Skeletal muscle satellite cell (primary cell): ENCODE measurements around the gene CD248.
"Not testable (repeated sequence)": the region's sequence is repeated elsewhere in the genome, so short reads cannot be mapped to it uniquely, and the experiment has no call there.

Experiments used
- H3K27me3 ChIP-seq: 2 replicates; pipeline ENCODE4 v1.7.0; 2013; ENCODE audit warnings: low read length; ENCODE audit not compliant: control insufficient read depth, insufficient read depth
- H3K36me3 ChIP-seq: 2 replicates; pipeline ENCODE4 v1.7.0; 2013; ENCODE audit warnings: mild to moderate bottlenecking, control low read depth, low read length; ENCODE audit not compliant: insufficient read depth
- H3K4me1 ChIP-seq: 2 replicates; pipeline ENCODE4 v1.7.0; 2013; ENCODE audit warnings: low read length; ENCODE audit not compliant: control insufficient read depth, insufficient read depth
- H3K4me2 ChIP-seq: 2 replicates; pipeline ENCODE4 v1.7.0; 2013; ENCODE audit warnings: mild to moderate bottlenecking, low read length
- H3K4me3 ChIP-seq: 2 replicates; pipeline ENCODE4 v1.7.0; 2013; ENCODE audit warnings: low read length
- H3K9ac ChIP-seq: 2 replicates; pipeline ENCODE4 v1.7.0; 2013; ENCODE audit warnings: mild to moderate bottlenecking, low read depth, low read length, moderate library complexity
- H3K9me3 ChIP-seq: replicated peaks from 2 replicates; pipeline ENCODE4 v1.7.0; 2013; ENCODE audit warnings: mild to moderate bottlenecking, control low read depth, low read length

The CD248 gene

DNA sequence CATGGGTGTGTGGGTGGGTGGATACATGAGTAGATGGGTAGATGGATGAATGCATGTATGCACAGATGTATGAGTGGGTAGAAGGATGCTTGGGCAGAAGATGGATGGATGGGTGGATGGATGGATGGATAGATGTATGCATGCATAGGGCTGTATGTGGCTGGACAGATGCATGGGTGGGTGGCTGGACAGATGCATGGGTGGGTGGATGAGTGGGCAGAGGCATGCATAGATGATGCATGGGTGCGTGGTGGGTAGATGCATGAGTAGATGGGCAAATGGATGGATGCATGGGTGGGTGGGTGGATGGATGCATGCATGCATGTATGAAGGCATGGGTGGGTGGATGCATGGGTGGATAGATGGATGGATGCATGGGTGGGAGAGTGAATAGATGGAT lies 6.8 kb upstream of the CD248 start:
- Histone ChIP-seq H3K4me3 (no peak overlapping the region), H3K9ac (no peak overlapping the region), H3K4me2 (no peak overlapping the region), H3K36me3 (no peaks in the 10 kb centered on the region), H3K4me1 (peaks cover 51% of the 10 kb centered on the region), H3K9me3 (no peaks in the 10 kb centered on the region), H3K27me3 (no peaks in the 10 kb centered on the region)

DNA sequence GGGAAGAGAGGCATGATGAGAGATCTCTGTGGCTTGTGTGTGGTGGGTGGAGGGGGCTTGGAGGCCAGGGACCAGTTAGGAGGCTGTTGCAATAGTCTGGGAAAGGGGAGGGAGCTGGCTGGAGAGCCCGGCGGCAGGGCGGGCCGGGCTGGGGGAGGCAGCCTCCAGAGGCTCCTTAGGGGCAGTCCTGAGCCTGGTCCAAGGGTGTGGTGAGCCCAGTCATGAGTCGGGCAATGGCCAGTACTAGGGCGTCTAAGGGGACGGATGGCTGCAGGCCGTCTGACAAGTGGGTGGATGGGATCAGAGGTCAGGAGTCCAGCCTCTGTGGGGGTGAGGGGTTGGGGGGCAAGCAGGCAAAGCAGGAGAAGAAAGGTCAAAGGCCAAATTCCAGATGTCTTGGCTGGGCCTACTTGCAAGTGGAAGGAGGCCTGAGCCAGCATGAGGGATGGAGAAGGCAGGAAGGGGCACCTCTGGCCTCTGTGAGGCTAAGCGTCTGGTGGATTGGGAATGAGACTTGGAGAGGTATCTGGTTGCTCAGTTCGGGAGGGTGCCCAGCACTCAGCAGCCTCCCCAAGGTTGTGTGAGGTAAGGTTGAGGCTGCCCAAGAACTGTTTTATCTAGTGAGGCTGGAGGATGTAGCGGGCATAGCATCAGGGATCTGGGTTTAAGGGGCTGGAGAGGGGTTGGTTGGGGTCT lies 6.0 kb upstream of the CD248 start:
- no peaks in the 10 kb centered on the region for H3K9me3 ChIP-seq
- no peaks in the 10 kb centered on the region for H3K36me3 ChIP-seq
- no peak overlapping the region for H3K9ac ChIP-seq
- peaks cover 51% of the 10 kb centered on the region for H3K4me1 ChIP-seq
- no peak overlapping the region for H3K4me2 ChIP-seq
- no peaks in the 10 kb centered on the region for H3K27me3 ChIP-seq
- no peak overlapping the region for H3K4me3 ChIP-seq

DNA sequence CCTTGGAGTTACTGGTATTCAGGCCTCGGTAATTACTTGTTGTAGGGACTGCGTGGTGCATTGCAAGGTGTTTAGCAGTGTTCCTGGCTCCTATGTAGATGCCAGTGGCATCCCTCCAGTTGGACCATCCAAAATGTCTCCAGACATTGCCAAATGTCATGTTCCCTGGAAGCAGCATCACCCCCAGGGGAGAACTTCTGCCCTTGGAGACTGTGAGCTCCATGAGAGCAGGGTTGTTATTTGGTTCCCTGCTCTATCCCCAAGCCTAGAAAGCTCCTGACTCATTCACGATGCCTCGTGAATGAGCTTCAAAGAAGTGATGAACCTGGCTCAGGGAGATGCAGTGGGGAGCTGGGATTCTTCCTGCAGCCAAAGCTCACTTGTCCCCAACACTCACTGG lies 4.8 kb upstream of the CD248 start:
- no peak overlapping the region for H3K4me3 ChIP-seq
- H3K36me3 ChIP-seq = no peaks in the 10 kb centered on the region
- no peak overlapping the region for H3K4me2 ChIP-seq

DNA sequence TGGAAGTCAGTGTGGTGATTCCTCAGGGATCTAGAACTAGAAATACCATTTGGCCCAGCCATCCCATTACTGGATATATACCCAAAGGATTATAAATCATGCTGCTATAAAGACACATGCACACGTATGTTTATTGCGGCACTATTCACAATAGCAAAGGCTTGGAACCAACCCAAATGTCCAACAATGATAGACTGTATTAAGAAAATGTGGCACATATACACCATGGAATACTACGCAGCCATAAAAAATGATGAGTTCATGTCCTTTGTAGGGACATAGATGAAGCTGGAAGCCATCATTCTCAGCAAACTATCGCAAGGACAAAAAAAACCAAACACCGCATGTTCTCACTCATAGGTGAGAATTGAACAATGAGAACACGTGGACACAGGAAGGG lies 3.9 kb upstream of the CD248 start:
- H3K4me2 ChIP-seq, H3K9me3 ChIP-seq, H3K9ac ChIP-seq, H3K4me3 ChIP-seq, H3K27me3 ChIP-seq, H3K36me3 ChIP-seq: not testable (repeated sequence)
- H3K4me1 ChIP-seq = peaks cover 46% of the 10 kb centered on the region

More for the DNA sequence above, 4.8 kb upstream of the CD248 start:
- Histone ChIP-seq H3K27me3 (no peaks in the 10 kb centered on the region), H3K9ac (no peak overlapping the region), H3K9me3 (no peaks in the 10 kb centered on the region), H3K4me1 (peaks cover 47% of the 10 kb centered on the region)

DNA sequence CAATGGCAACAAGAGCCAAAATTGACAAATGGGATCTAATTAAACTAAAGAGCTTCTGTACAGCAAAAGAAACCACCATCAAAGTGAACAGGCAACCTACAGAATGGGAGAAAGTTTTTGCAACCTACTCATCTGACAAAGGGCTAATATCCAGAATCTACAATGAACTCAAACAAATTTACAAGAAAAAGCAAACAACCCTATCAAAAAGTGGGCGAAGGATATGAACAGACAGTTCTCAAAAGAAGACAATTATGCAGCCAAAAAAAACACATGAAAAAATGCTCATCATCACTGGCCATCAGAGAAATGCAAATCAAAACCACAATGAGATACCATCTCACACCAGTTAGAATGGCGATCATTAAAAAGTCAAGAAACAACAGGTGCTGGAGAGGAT lies 3.4 kb upstream of the CD248 start:
- not testable (repeated sequence) for H3K4me2 ChIP-seq, H3K9ac ChIP-seq, H3K27me3 ChIP-seq, H3K4me3 ChIP-seq, H3K9me3 ChIP-seq, H3K36me3 ChIP-seq
- H3K4me1 ChIP-seq = peaks cover 42% of the 10 kb centered on the region

DNA sequence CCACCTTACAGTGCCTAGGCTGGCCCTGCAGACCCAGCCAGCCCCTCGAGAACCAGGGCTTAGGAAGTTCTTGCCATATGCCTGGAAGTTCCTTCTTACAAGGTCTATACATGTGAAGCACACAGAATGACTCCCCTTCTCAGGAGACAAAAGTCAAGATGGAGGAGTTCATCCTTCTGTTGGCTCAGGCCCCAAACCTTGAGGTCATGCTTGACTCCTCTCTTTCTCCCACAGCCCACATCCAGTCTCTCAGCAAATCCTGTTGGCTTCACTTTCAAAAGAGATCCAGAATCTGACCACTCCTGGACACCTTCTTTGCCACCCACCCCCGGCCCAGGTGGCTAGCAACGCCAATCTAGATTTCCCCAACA lies 1.7 kb upstream of the CD248 start:
- Histone ChIP-seq H3K9ac (no peak overlapping the region), H3K9me3 (no peaks in the 10 kb centered on the region), H3K27me3 (peaks cover 9% of the 10 kb centered on the region), H3K36me3 (no peaks in the 10 kb centered on the region), H3K4me2 (no peak overlapping the region), H3K4me1 (peaks cover 34% of the 10 kb centered on the region), H3K4me3 (no peak overlapping the region)

DNA sequence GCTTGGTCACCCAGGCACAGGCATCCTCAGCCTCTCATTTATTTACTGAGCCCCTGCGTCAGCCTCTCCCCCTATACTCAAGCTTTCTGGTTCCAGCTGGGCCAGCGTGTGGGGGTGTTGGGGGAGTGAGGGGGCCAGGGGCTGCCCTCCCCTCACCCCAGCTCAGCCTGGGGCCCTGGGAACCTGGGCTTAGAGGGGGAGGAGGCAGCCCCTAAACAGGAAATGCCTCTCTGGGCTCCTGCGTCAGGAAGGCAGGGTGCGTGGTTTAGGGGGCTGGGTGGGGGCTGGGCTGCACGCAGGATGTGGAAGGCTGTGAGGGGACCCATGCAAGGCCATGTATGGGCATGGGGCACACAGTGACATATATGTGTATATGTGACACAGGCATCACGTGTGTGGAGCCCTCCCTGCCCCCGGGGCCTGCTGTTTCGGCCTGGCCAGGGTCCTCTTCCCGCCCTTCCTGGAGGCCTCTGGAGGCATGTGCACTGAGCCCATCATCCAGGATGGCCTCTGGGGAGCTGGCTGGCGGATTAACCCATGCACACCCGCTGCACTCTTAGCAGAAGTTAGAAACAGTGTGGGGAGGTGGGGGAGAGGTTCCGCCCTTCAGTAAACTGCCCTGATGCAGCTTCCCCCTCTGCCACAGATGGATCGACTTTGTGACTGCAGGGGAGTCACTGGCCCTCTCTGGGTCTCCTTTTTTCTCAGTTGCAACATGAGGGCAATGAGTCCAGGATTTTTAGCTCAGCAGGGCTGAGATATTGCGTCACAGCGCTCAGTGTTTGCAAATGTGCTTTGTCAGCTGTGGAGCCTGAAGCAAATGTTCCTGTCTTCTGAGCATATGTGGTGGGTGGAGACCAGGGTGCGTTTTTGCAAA lies 1.1 kb upstream of the CD248 start:
- H3K4me2 ChIP-seq = no peak overlapping the region
- H3K9ac ChIP-seq = no peak overlapping the region
- peaks cover 9% of the 10 kb centered on the region for H3K27me3 ChIP-seq
- H3K36me3 ChIP-seq = no peaks in the 10 kb centered on the region
- H3K4me3 ChIP-seq = no peak overlapping the region
- H3K4me1 ChIP-seq = peaks cover 40% of the 10 kb centered on the region
- no peaks in the 10 kb centered on the region for H3K9me3 ChIP-seq

DNA sequence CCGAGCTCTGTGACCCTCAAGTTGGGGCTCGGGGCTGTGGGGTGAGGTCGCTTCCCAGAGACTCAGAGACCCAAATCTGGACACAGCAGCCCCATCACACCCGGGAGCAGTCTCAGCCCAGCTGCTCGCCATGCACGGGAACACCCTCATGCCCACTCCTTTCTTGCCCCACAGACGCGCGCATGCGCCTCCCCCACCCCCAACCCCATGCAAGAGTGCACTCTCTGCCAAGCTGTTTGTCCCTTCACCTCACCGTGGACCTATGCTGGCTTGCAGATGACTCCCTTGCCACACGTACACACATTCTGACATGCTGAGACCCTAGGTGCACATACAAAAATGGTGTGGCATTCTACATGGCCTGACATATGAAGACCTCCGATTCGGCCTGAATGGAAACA lies 478 bp upstream of the CD248 start:
- Histone ChIP-seq H3K4me3 (no peak overlapping the region), H3K9ac (no peak overlapping the region), H3K9me3 (no peaks in the 10 kb centered on the region), H3K4me1 (peaks cover 41% of the 10 kb centered on the region), H3K27me3 (peaks cover 9% of the 10 kb centered on the region), H3K4me2 (no peak overlapping the region), H3K36me3 (no peaks in the 10 kb centered on the region)

DNA sequence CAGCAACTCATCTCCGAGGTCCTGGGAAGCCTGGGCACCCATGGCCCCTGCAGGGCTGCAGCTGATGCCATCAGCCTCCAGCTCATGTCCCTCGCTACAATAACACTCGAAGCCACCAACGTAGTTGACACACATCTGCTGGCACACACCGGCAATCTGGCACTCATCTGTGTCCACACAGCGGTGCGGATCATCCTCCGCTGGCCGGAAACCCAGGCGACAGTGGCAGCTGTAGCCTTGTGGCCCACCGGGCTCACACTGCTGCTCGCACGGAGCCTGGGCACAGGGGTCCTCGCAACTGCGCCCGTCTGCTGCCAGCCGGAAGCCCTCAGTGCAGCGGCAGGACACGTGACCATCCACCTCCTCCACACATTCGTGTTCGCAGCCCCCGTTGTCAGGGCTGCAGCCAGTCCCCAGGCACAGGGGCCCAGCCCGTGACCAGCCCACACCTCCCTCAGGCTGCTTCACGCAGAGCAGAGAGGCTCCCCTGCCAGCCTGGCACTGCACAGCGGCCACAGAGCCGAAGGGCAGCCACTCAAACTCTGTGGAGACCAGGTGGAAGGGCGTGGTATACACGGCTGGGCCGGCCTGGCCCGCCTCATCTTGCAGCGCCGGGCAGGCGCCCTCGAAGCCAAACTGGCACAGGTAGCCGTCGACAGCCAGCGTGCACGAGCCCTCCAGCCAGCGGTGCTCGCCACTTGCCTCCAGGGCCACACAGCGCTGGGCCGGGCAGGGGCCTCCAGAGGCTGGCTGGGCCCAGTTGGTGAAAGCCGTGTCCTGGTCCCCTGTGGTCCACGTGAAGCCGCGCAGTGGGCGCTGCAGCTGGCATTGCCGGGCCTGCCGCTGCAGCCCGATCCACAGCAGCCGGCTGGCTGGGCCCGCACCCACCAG lies 678 bp downstream of the CD248 start:
- H3K4me1 ChIP-seq = peaks cover 41% of the 10 kb centered on the region
- H3K9me3 ChIP-seq = no peaks in the 10 kb centered on the region
- H3K36me3 ChIP-seq = no peaks in the 10 kb centered on the region
- no peak overlapping the region for H3K9ac ChIP-seq
- peak overlapping the region; percentile 56 for H3K4me2 ChIP-seq
- H3K4me3 ChIP-seq = no peak overlapping the region
- peaks cover 9% of the 10 kb centered on the region for H3K27me3 ChIP-seq

DNA sequence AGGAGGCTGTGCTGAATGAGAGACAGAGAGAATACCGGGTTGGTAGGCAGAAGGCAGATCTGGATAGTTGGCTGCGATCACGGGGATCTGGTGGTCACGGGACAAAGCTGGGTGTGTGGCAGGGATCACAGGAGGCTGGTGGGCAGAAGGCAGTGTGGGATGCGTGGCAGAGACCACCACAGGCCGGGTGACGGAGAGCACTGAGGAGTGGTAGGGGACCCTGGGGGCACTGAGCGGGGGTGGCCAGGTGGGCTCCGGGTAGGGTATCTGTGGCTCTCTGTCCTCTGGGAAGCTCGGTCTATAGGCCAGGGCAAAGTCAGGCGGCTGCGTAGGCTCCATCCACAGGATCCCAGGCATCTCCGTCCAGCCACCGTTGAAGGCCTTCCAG lies 1.4 kb downstream of the CD248 start:
- Histone ChIP-seq H3K4me2 (no peak overlapping the region), H3K4me3 (no peak overlapping the region), H3K9ac (no peak overlapping the region), H3K27me3 (peaks cover 9% of the 10 kb centered on the region), H3K4me1 (peaks cover 41% of the 10 kb centered on the region), H3K36me3 (no peaks in the 10 kb centered on the region), H3K9me3 (no peaks in the 10 kb centered on the region)
